HCT116 (cell line): ENCODE results near the gene POFUT2.

Source experiments
- ATF3 ChIP-seq: IDR thresholded peaks from 2 replicates; pipeline ENCODE4 v1.6.1; 2012
- POLR2A ChIP-seq: IDR thresholded peaks from 2 replicates; pipeline ENCODE4 v1.7.0; 2011; ENCODE audit warnings: borderline replicate concordance; ENCODE audit not compliant: insufficient read depth, insufficient read length; ENCODE audit errors: extremely low read depth

- TF ChIP-seq ATF3 = no peak
- TF ChIP-seq POLR2A = no peak
These were observed 35.2 kb downstream of the POFUT2 start for GRCh38 chr21:45252448-45252925.
